CD14-positive monocyte (primary cell): Measurements from ENCODE around the gene TMEM151B. TPM values are rescaled to one million over a fixed set of nuclear protein-coding genes. Genes with fewer than 3 reads are reported as not detected.

ENCODE experiments used
- DNase-seq, 3 donors: peaks; one replicate each; pipeline ENCODE4 v3.0.0-alpha.2; 2011 to 2022
- H2AFZ ChIP-seq: 2 replicates; pipeline ENCODE4 v1.6.0; 2012; ENCODE audit warnings: mild to moderate bottlenecking, low read depth, low read length, inconsistent platforms; ENCODE audit not compliant: insufficient read depth, poor library complexity, severe bottlenecking
- H3K27ac ChIP-seq, 2 donors: 1 replicate in 1 of 2; 2 replicates in 1 of 2; pipeline ENCODE4 v1.5.1; 2012 to 2013; ENCODE audit warnings: low read length in 2 of 2, control low read depth in 1 of 2, inconsistent platforms in 1 of 2, low read depth in 1 of 2, mild to moderate bottlenecking in 1 of 2
- H3K27me3 ChIP-seq, 2 donors: one replicate each; pipeline versions ENCODE4 v1.6.0 to v1.6.1; 2011 to 2013; ENCODE audit warnings: low read length in 2 of 2; ENCODE audit not compliant: control insufficient read depth in 2 of 2, insufficient read depth in 2 of 2
- H3K36me3 ChIP-seq, 2 donors: replicated peaks in 1 of 2; 1 replicate in 1 of 2; 2 replicates in 1 of 2; pipeline versions ENCODE4 v1.5.1 to v1.6.1; 2012 to 2013; ENCODE audit warnings: low read length in 2 of 2, control low read depth in 1 of 2, inconsistent platforms in 1 of 2, mild to moderate bottlenecking in 1 of 2; ENCODE audit not compliant: insufficient read depth in 2 of 2, control insufficient read depth in 1 of 2
- H3K4me1 ChIP-seq, 2 donors: 1 replicate in 1 of 2; 2 replicates in 1 of 2; pipeline versions ENCODE4 v1.5.1 to v1.6.1; 2012 to 2013; ENCODE audit warnings: low read length in 2 of 2, control low read depth in 1 of 2, inconsistent platforms in 1 of 2, mild to moderate bottlenecking in 1 of 2, moderate library complexity in 1 of 2; ENCODE audit not compliant: insufficient read depth in 2 of 2, control insufficient read depth in 1 of 2
- H3K4me2 ChIP-seq: replicated peaks from 2 replicates; pipeline ENCODE3; 2012; ENCODE audit warnings: low read length, moderate library complexity, mild to moderate bottlenecking; ENCODE audit not compliant: poor library complexity, severe bottlenecking; ENCODE audit errors: extremely low read depth
- H3K4me3 ChIP-seq, 3 experiments: fragments of 200-600 bp in 1 of 3; sonication (generic) in 1 of 3; replicated peaks in 1 of 3; 1 replicate in 2 of 3; 2 replicates in 1 of 3; pipeline ENCODE4 v1.5.1; 2011 to 2013; ENCODE audit warnings: low read length in 3 of 3, mild to moderate bottlenecking in 3 of 3, control low read depth in 2 of 3, low read depth in 2 of 3, inconsistent platforms in 1 of 3, moderate library complexity in 1 of 3
- H3K79me2 ChIP-seq: 2 replicates; pipeline ENCODE4 v1.6.0; 2012; ENCODE audit warnings: mild to moderate bottlenecking, control low read depth, inconsistent platforms, low read length, moderate library complexity; ENCODE audit not compliant: insufficient read depth
- H3K9ac ChIP-seq: 2 replicates; pipeline ENCODE4 v1.6.0; 2017; ENCODE audit warnings: low read length, mild to moderate bottlenecking; ENCODE audit not compliant: insufficient read depth, poor library complexity, severe bottlenecking
- H3K9me3 ChIP-seq, 2 donors: replicated peaks in 1 of 2; 1 replicate in 1 of 2; 2 replicates in 1 of 2; pipeline versions ENCODE4 v1.5.1 to v1.6.1; 2012 to 2013; ENCODE audit warnings: low read length in 2 of 2, control low read depth in 1 of 2; ENCODE audit not compliant: control insufficient read depth in 1 of 2, insufficient read depth in 1 of 2
- H4K20me1 ChIP-seq: 2 replicates; pipeline ENCODE4 v1.6.0; 2012; ENCODE audit warnings: mild to moderate bottlenecking, low read length, control low read depth, moderate library complexity; ENCODE audit not compliant: insufficient read depth
- H3K27ac Mint-ChIP-seq, 7 donors: one replicate each; pipeline ENCODE4 v1.8.0; 2020; ENCODE audit warnings: mild to moderate bottlenecking in 7 of 7, mixed read lengths in 7 of 7, moderate library complexity in 6 of 7, inconsistent platforms in 2 of 7
- H3K27me3 Mint-ChIP-seq, 3 donors: one replicate each; pipeline ENCODE4 v1.8.0; 2021 to 2022; ENCODE audit warnings: low read depth in 3 of 3, mild to moderate bottlenecking in 3 of 3, mixed read lengths in 3 of 3, moderate library complexity in 3 of 3, inconsistent platforms in 1 of 3
- H3K36me3 Mint-ChIP-seq, 2 donors: one replicate each; pipeline ENCODE4 v1.8.0; 2020; ENCODE audit warnings: mixed read lengths in 2 of 2, inconsistent platforms in 1 of 2, mild to moderate bottlenecking in 1 of 2
- H3K4me1 Mint-ChIP-seq: one replicate; pipeline ENCODE4 v1.8.0; 2020; ENCODE audit warnings: mild to moderate bottlenecking, mixed read lengths
- H3K4me3 Mint-ChIP-seq, 2 donors: one replicate each; pipeline ENCODE4 v1.8.0; 2020; ENCODE audit warnings: mild to moderate bottlenecking in 2 of 2, mixed read lengths in 2 of 2, moderate library complexity in 1 of 2
- H3K9me3 Mint-ChIP-seq, 7 donors: one replicate each; pipeline ENCODE4 v1.8.0; 2020 to 2022; ENCODE audit warnings: mixed read lengths in 7 of 7, mild to moderate bottlenecking in 6 of 7, moderate library complexity in 6 of 7, inconsistent platforms in 2 of 7
- CTCF ChIP-seq: fragments of 200-600 bp; IDR thresholded peaks from one replicate; pipeline ENCODE4 v1.8.0; 2022; ENCODE audit warnings: antibody characterized with exemption, mild to moderate bottlenecking
- whole genome bisulfite sequencing: methylation state at CpG from one replicate; pipeline ENCODE4 v1.1.5; 2013; ENCODE audit warnings: missing lambda C conversion rate; ENCODE audit not compliant: insufficient coverage; 5-methylcytosine and 5-hydroxymethylcytosine counted together
- intact Hi-C, 2 donors: fragments of 100-400 bp; cut with micrococcal nuclease; formaldehyde crosslinking; loops; one replicate each; pipeline versions ENCODE4 v1.15.0 to v1.15.1; 2023
- polyA plus RNA-seq, 3 donors: library from polyadenylated mRNA; depleted of rRNA in 1 of 3; unstranded in 2 of 3; stranded (reverse) in 1 of 3; fragments of 300-500 nt in 2 of 3; fragments of >200 nt in 1 of 3; fragmentation: Illumina TruSeq in 2 of 3; gene quantifications; 1 replicate in 2 of 3; 2 replicates in 1 of 3; pipeline ENCODE4 v1.2.3, GENCODE V29; 2012 to 2021

The TMEM151B gene
- polyA plus RNA-seq, 3 donors = not detected

- Histone ChIP-seq H3K79me2 (no peaks in the 10 kb centered on the region), H3K36me3 (peaks cover 72 to 82% of the 10 kb centered on the region in 2 donors), H3K27me3 (peaks cover 6 to 14% of the 10 kb centered on the region in 2 donors), H3K27ac (no peak overlapping the region), H3K9me3 (no peaks in the 10 kb centered on the region), H4K20me1 (no peaks in the 10 kb centered on the region), H2AFZ (no peak overlapping the region), H3K4me2 (no peak overlapping the region), H3K4me1 (peaks cover 2 to 4% of the 10 kb centered on the region in 2 donors), H3K4me3 (no peak overlapping the region), H3K9ac (no peak overlapping the region)
- Mint-ChIP-seq H3K27ac (no peak overlapping the region), H3K4me1 (peaks cover 15% of the 10 kb centered on the region), H3K36me3 (peaks cover 67 to 86% of the 10 kb centered on the region in 2 donors), H3K27me3 (peaks cover 13 to 18% (median 13%) of the 10 kb centered on the region in 3 donors), H3K9me3 (peaks cover 0 to 4% (median 0%) of the 10 kb centered on the region in 7 donors), H3K4me3 (no peak overlapping the region)
- intact Hi-C loops = no loop called here
- no peak for TF ChIP-seq CTCF
- WGBS = 98% methylated on average over 7 of the region's 12 CpGs
- DNase-seq = no peak
Observed at GRCh38 chr6:44302856-44303255, 32.6 kb downstream of the TMEM151B start.

GRCh38 chr6:44303842-44304241, 33.6 kb downstream of the TMEM151B start:
- intact Hi-C loops = no loop called here
- H4K20me1 ChIP-seq = no peaks in the 10 kb centered on the region
- H3K36me3 Mint-ChIP-seq = peaks cover 74 to 95% of the 10 kb centered on the region in 2 donors
- no peak for DNase-seq
- peaks cover 3 to 8% (median 3%) of the 10 kb centered on the region in 3 donors for H3K27me3 Mint-ChIP-seq
- peaks cover 0 to 4% (median 0%) of the 10 kb centered on the region in 7 donors for H3K9me3 Mint-ChIP-seq
- no peak overlapping the region for H3K27ac Mint-ChIP-seq
- H3K4me3 ChIP-seq = no peak overlapping the region
- peaks cover 74 to 90% of the 10 kb centered on the region in 2 donors for H3K36me3 ChIP-seq
- H3K79me2 ChIP-seq = no peaks in the 10 kb centered on the region
- no peak overlapping the region for H3K27ac ChIP-seq
- H3K9ac ChIP-seq = no peak overlapping the region
- H3K4me3 Mint-ChIP-seq = no peak overlapping the region
- no peaks in the 10 kb centered on the region for H3K9me3 ChIP-seq
- H3K4me1 ChIP-seq = no peaks in the 10 kb centered on the region
- no peak overlapping the region for H3K4me2 ChIP-seq
- no peak overlapping the region for H2AFZ ChIP-seq
- peaks cover 0 to 4% of the 10 kb centered on the region in 2 donors for H3K27me3 ChIP-seq
- H3K4me1 Mint-ChIP-seq = peaks cover 14% of the 10 kb centered on the region
- 97% methylated on average over 6 of the region's 6 CpGs for WGBS
- TF ChIP-seq CTCF = no peak
